Measurements from ENCODE around the gene ETV3L. TPM values are rescaled to one million over a fixed set of nuclear protein-coding genes. Genes with fewer than 3 reads are reported as not detected.

ETV3L gene
- polyA plus RNA-seq, 1 experiment: not detected

GRCh38 chr1:157087030-157087429 lies 12.6 kb downstream of the ETV3L start:
- CTCF ChIA-PET: interaction anchor here (1.0 to 6.4 kb wide), 3 partner anchors 13 to 76 kb away, joined by 3 to 243 read pairs (median 14); no protein-coding TSS in a partner anchor
- H3K27me3 ChIP-seq (ENCODE audit: control insufficient read depth, insufficient read depth, low read length): peaks cover 8% of the 10 kb centered on the region; the same call in 1 of the 2 replicates
- POLR2A ChIA-PET: no interaction called here

GRCh38 chr1:157086299-157086698 lies 13.3 kb downstream of the ETV3L start:
- no peak for DNase-seq (ENCODE audit: low read depth)
- peaks cover 8% of the 10 kb centered on the region; the same call in 1 of the 2 replicates for H3K27me3 ChIP-seq (ENCODE audit: control insufficient read depth, insufficient read depth, low read length)
- TF ChIP-seq CTCF (IDR thresholded peaks at IDR 0.05; ENCODE audit: insufficient read depth, low read depth, low read length): no peak
- ChIA-PET POLR2A (no interaction called here), CTCF (interaction anchor here (6.4 kb wide), 1 partner anchor 69 kb away, joined by 243 read pairs; no protein-coding TSS in a partner anchor)
- no peak overlapping the region for H3K4me3 ChIP-seq (ENCODE audit: low read depth, low read length)
- no peaks in the 10 kb centered on the region for H3K36me3 ChIP-seq (ENCODE audit: control insufficient read depth, insufficient read depth, low read length)

More at GRCh38 chr1:157087030-157087429, 12.6 kb downstream of the ETV3L start:
- no peak for DNase-seq (ENCODE audit: low read depth)
- no peak for TF ChIP-seq CTCF (IDR thresholded peaks at IDR 0.05; ENCODE audit: insufficient read depth, low read depth, low read length)
- H3K36me3 ChIP-seq (ENCODE audit: control insufficient read depth, insufficient read depth, low read length): no peaks in the 10 kb centered on the region
- H3K4me3 ChIP-seq (ENCODE audit: low read depth, low read length): no peak overlapping the region

GRCh38 chr1:157085421-157085820 lies 14.2 kb downstream of the ETV3L start:
- CTCF ChIA-PET: interaction anchor here (2.2 to 3.5 kb wide), 2 partner anchors 12 to 71 kb away, joined by 12 to 17 read pairs; no protein-coding TSS in a partner anchor
- H3K4me3 ChIP-seq (ENCODE audit: low read depth, low read length): no peak overlapping the region
- POLR2A ChIA-PET: no interaction called here
- H3K36me3 ChIP-seq (ENCODE audit: control insufficient read depth, insufficient read depth, low read length): no peaks in the 10 kb centered on the region
- peaks cover 6% of the 10 kb centered on the region; the same call in 1 of the 2 replicates for H3K27me3 ChIP-seq (ENCODE audit: control insufficient read depth, insufficient read depth, low read length)
- TF ChIP-seq CTCF (IDR thresholded peaks at IDR 0.05; ENCODE audit: insufficient read depth, low read depth, low read length): no peak
- DNase-seq (ENCODE audit: low read depth): no peak

GRCh38 chr1:157084720-157085119 lies 14.9 kb downstream of the ETV3L start:
- DNase-seq (ENCODE audit: low read depth): no peak
- Histone ChIP-seq H3K27me3 (ENCODE audit: control insufficient read depth, insufficient read depth, low read length) (peaks cover 6% of the 10 kb centered on the region; the same call in 1 of the 2 replicates), H3K4me3 (ENCODE audit: low read depth, low read length) (no peak overlapping the region), H3K36me3 (ENCODE audit: control insufficient read depth, insufficient read depth, low read length) (no peaks in the 10 kb centered on the region)
- no peak for TF ChIP-seq CTCF (IDR thresholded peaks at IDR 0.05; ENCODE audit: insufficient read depth, low read depth, low read length)
- ChIA-PET CTCF (interaction anchor here (2.2 to 3.5 kb wide), 2 partner anchors 11 to 71 kb away, joined by 12 to 17 read pairs; no protein-coding TSS in a partner anchor), POLR2A (no interaction called here)

- H3K27me3 ChIP-seq (ENCODE audit: control insufficient read depth, insufficient read depth, low read length): peaks cover 6% of the 10 kb centered on the region; the same call in 1 of the 2 replicates
- no peak overlapping the region for H3K4me3 ChIP-seq (ENCODE audit: low read depth, low read length)
- no peak for TF ChIP-seq CTCF (IDR thresholded peaks at IDR 0.05; ENCODE audit: insufficient read depth, low read depth, low read length)
- ChIA-PET POLR2A (no interaction called here), CTCF (interaction anchor here (1.6 to 2.0 kb wide), 2 partner anchors 8 to 75 kb away, joined by 10 to 12 read pairs; no protein-coding TSS in a partner anchor)
- H3K36me3 ChIP-seq (ENCODE audit: control insufficient read depth, insufficient read depth, low read length): no peaks in the 10 kb centered on the region
- DNase-seq (ENCODE audit: low read depth): no peak
Measured at GRCh38 chr1:157081707-157082106, 17.9 kb downstream of the ETV3L start.
